Activated CD8-positive, alpha-beta T cell treated with anti-CD3 and anti-CD28 coated beads for 36 hours (primary cell): Measurements from ENCODE around the gene KCNMA1. TPM values are rescaled to one million over a fixed set of nuclear protein-coding genes. Genes with fewer than 3 reads are reported as not detected.

Experiments
- ATAC-seq: fragments of 200-7000 bp; cut with Tn5 transposase; one replicate; pipeline ENCODE4 v1.10.0; 2021; ENCODE audit warnings: mild to moderate bottlenecking, moderate library complexity
- CTCF ChIA-PET: fragments of 350-600 bp; sonication (Branson Sonifier 250); formaldehyde crosslinking; loops from one replicate; lab custom pipeline; 2021; ENCODE audit warnings: antibody characterized with exemption; lab: Charles Lee
- POLR2A ChIA-PET: fragments of 350-600 bp; sonication (Branson Sonifier 250); formaldehyde crosslinking; loops from one replicate; lab custom pipeline; 2021; ENCODE audit warnings: antibody characterized with exemption; lab: Charles Lee
- DNase-seq: peaks from one replicate; pipeline ENCODE4 v3.0.0-alpha.2; 2020
- H3K27ac Mint-ChIP-seq: one replicate; pipeline ENCODE4 v1.8.0; 2021; ENCODE audit warnings: mild to moderate bottlenecking, mixed read lengths
- H3K27me3 Mint-ChIP-seq: one replicate; pipeline ENCODE4 v1.8.0; 2021; ENCODE audit warnings: mixed read lengths
- H3K36me3 Mint-ChIP-seq: one replicate; pipeline ENCODE4 v1.8.0; 2021; ENCODE audit warnings: low read depth, mixed read lengths
- H3K4me1 Mint-ChIP-seq: one replicate; pipeline ENCODE4 v1.8.0; 2021; ENCODE audit warnings: low read depth, mixed read lengths
- H3K4me3 Mint-ChIP-seq: one replicate; pipeline ENCODE4 v1.8.0; 2021; ENCODE audit warnings: mild to moderate bottlenecking, moderate library complexity, mixed read lengths
- H3K9me3 Mint-ChIP-seq: one replicate; pipeline ENCODE4 v1.8.0; 2021; ENCODE audit warnings: mixed read lengths
- CTCF ChIP-seq: fragments of 200-600 bp; IDR thresholded peaks from one replicate; pipeline ENCODE4 v1.8.0; 2022; ENCODE audit warnings: antibody characterized with exemption, mild to moderate bottlenecking
- intact Hi-C: fragments of 100-400 bp; cut with micrococcal nuclease; formaldehyde crosslinking; loops from one replicate; pipeline ENCODE4 v1.10.0; 2022
- total RNA-seq, 2 experiments: library from RNA; stranded (reverse); gene quantifications; one replicate each; pipeline ENCODE4 v1.2.3, GENCODE V29; 2021

KCNMA1 gene
- total RNA-seq, 2 experiments from 2014 or later: 0.18 TPM; not detected in 1

- H3K9me3 Mint-ChIP-seq: no peaks in the 10 kb centered on the region
- H3K36me3 Mint-ChIP-seq: no peaks in the 10 kb centered on the region
- ChIA-PET POLR2A (interaction anchor here (0.7 kb wide), 1 partner anchor 35 kb away, joined by 3 read pairs; no protein-coding TSS in a partner anchor), CTCF (no interaction called here)
- peaks cover 1% of the 10 kb centered on the region for H3K27me3 Mint-ChIP-seq
- TF ChIP-seq CTCF: no peak
- H3K27ac Mint-ChIP-seq: no peak overlapping the region
- intact Hi-C loops: no loop called here
- no peak for DNase-seq
- no peak overlapping the region for H3K4me3 Mint-ChIP-seq
- no peaks in the 10 kb centered on the region for H3K4me1 Mint-ChIP-seq
- ATAC-seq: no peak
These were observed 122.7 kb downstream of the KCNMA1 start for GRCh38 chr10:77514870-77515269.

GRCh38 chr10:77513781-77514331 is 123.8 kb downstream of the KCNMA1 start:
- intact Hi-C loops: no loop called here
- ChIA-PET POLR2A (no interaction called here), CTCF (no interaction called here)
- Mint-ChIP-seq H3K36me3 (no peaks in the 10 kb centered on the region), H3K27me3 (peaks cover 2% of the 10 kb centered on the region), H3K27ac (no peak overlapping the region), H3K4me1 (no peaks in the 10 kb centered on the region), H3K4me3 (no peak overlapping the region), H3K9me3 (no peaks in the 10 kb centered on the region)
- no peak for DNase-seq
- TF ChIP-seq CTCF: no peak
- no peak for ATAC-seq

- no peak overlapping the region for H3K27ac Mint-ChIP-seq
- H3K4me3 Mint-ChIP-seq: no peak overlapping the region
- no peaks in the 10 kb centered on the region for H3K9me3 Mint-ChIP-seq
- DNase-seq (no peak), ATAC-seq (no peak)
- peaks cover 6% of the 10 kb centered on the region for H3K27me3 Mint-ChIP-seq
- no peak for TF ChIP-seq CTCF
- no peaks in the 10 kb centered on the region for H3K4me1 Mint-ChIP-seq
- ChIA-PET CTCF (no interaction called here), POLR2A (no interaction called here)
- no peaks in the 10 kb centered on the region for H3K36me3 Mint-ChIP-seq
- intact Hi-C loops: no loop called here
These were observed 124.4 kb downstream of the KCNMA1 start for GRCh38 chr10:77513220-77513619.

- CTCF ChIA-PET: no interaction called here
- Mint-ChIP-seq H3K36me3 (no peaks in the 10 kb centered on the region), H3K4me1 (no peaks in the 10 kb centered on the region), H3K9me3 (no peaks in the 10 kb centered on the region), H3K27ac (no peak overlapping the region), H3K4me3 (no peak overlapping the region), H3K27me3 (peaks cover 12% of the 10 kb centered on the region)
- ATAC-seq (no peak), DNase-seq (no peak)
- intact Hi-C loops: no loop called here
- TF ChIP-seq CTCF: no peak
- POLR2A ChIA-PET: no interaction called here
These were observed 125.4 kb downstream of the KCNMA1 start for GRCh38 chr10:77512219-77512578.

DNA sequence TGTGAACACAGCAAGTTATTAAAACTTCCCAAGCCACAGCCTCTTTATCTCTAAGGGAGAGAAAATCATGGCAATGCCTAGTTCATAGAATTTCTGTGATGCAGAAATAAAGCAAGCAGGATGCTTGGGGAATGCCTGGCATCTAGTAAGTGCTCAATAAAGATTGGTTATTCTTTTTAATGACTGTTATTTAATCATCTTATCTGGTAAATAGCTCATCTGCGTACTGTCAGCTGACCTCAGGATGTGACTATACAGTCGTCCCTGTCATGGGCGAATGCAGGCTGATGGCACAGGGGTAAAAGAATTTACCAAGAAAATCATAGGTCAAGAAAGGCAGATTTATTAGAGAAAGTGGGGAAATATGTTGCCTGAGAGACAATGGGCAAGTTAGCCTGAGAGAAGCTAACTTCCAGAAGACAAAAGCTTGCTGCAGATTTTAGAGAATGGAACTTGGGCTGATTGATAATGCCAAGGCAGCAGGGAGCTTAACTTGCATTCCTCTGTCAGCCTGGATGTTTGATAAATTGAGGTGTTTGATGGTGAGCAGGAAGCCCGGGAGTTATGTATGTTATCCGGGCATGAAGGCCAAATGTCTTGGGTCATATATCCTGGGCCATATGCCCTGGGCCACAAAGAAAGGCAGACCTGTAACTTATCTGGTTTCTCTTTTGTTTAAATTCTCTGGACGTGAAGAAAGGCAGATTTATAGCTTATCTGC is 126.0 kb downstream of the KCNMA1 start:
- ChIA-PET CTCF (no interaction called here), POLR2A (no interaction called here)
- no peaks in the 10 kb centered on the region for H3K4me1 Mint-ChIP-seq
- TF ChIP-seq CTCF: no peak
- H3K9me3 Mint-ChIP-seq: no peaks in the 10 kb centered on the region
- no peak overlapping the region for H3K4me3 Mint-ChIP-seq
- H3K36me3 Mint-ChIP-seq: no peaks in the 10 kb centered on the region
- intact Hi-C loops: no loop called here
- H3K27ac Mint-ChIP-seq: no peak overlapping the region
- H3K27me3 Mint-ChIP-seq: peaks cover 14% of the 10 kb centered on the region
- DNase-seq: no peak
- ATAC-seq: no peak
